Stimulated activated CD8-positive, alpha-beta memory T cell treated with anti-CD3 and anti-CD28 coated beads, Interleukin-4, amount 100 ng/mL, for 48 hours (primary cell): Measurements from ENCODE around the gene CACNA1I.

Source experiments
- DNase-seq: peaks from one replicate; pipeline ENCODE4 v3.0.0-alpha.2; 2020

CACNA1I gene

GRCh38 chr22:39705386-39705785 is 134.8 kb downstream of the CACNA1I start:
- DNase-seq = no peak

GRCh38 chr22:39706376-39707140 is 136.0 kb downstream of the CACNA1I start:
- DNase-seq = no peak

DNA sequence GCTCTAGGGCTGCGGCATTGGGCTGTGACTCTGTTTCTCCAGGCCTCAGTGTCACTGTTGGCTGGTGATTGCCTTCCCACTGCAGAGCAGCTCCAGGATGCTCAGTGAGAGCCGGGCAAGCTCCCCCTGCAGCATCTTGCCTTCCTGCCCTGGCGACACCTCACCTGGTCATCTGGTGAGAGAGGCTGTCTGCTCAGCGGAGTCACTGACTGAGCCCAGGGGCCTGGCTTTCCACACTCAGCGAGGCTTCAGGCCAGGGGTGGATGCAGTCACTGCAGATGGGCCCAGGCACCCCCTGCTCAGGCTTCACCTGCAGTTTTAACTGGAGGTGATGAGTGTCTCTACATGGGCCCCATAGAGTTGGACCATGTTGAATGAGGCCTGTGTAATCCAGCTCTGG is 136.8 kb downstream of the CACNA1I start:
- DNase-seq = no peak

DNA sequence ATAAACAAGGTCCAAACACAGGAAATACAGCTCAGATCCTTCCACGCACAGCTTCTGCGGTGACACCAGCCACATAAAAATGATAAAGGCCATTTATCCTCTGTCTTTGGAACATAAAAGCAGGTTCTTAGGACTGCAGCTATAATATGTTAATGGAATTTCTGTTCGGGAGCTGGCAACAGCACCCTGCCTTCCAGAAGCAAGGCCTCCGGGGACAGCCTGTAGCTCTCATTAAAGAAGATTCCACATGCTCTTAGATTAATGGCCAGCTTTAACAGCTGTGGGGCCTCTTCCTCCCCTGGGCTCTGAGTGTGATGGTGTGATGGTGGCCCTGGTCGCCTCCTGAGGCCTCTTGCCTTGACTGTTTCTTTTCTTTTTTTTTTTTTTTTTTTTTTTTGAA is 137.3 kb downstream of the CACNA1I start:
- no peak for DNase-seq

DNA sequence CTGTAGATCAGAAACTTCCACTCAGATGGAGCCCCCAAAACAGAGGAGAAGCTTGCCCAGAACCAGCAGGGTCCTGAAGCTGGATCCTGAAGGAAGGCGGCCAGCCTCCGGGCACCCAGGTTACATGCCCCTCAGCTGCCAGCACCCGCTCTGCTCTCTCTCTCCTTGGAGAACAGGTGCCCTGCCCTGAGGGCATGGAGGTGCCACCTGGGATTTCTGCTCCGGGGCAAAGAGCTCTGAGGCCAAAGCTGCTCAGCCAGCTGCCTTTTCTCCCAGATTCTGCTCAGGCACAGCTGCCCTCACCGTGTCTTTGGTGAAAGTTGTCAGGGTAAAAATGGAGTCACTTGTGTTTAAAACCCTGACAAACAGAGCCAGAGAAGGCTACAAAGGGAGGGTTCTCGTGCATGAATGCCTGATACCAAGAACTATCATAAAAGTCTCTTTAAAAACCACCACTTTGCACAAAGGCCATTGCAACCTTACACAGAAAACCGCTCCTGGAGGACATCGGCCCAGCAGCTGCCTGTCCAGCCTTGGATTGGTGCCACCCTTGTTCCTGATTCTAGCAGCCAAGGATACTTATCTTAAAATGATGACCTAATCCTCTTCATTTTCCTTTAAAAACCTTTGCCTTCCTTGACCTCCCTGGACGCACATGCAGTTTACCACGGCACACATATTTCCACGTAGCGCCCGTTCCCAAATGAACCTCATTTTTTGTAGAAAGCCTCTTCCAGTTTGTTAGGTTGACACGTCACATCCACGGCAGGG is 140.0 kb downstream of the CACNA1I start:
- DNase-seq = no peak

- no peak for DNase-seq
Observed at GRCh38 chr22:39712081-39712480, 141.5 kb downstream of the CACNA1I start.

DNA sequence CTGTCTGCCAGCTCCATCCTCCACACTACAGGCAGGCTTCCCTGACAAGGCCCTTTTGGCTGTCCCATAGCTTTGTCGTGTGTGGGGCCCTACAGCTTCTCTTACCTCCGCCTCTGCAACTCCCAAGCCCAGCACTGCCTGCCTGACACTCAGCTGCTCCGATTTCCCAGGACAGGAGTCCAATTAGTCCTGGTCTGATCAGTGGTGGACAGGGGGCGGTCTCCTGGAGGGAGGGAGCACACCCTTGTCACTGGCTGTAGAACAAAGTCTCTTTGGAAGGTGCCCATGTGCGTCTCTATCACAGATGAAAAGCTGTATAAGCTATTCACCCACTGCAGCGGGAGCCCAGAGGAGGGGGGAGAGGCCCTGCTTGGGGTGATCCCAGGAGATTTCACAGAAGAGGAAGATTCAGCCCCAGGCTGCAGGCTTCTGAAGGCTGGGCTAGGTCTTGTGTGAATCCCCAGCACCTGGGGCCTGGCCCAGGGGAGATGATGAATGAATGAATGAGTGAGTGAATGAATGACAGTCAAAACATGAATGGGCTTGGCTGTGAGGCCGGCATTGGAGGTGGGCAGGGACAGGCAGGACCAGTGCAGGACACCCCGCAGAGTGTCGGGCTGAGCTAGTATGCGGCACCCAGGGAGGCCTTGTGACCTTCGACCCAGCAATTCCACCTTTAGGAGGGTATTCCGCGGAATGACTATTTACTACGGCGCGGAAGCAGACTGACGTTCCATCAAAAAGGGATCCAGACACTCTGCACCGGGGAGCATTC is 142.4 kb downstream of the CACNA1I start:
- DNase-seq = no peak

DNA sequence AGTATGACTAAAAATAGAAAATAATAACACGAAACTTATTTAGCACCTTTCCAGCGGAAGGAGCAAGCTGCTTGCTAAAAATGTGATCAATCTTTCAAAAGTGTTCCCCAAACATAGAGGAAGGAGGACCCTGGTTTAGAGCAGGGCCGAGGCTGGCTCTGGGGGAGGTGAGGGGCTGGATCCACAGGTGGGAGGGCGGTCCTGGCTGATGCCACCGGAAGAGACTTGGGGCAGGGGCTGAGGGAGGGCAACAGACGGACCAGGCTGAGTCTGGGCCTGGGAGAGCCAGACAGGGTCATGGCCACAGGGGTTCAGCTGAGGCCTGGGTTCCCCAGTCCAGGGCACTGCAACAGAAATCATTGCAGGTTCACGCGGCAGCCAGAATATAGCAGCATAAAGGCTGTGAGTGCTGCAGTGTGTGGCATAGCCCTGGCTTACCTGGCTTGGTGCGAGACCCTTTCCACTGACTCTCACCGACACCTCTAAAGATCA is 143.3 kb downstream of the CACNA1I start:
- no peak for DNase-seq

DNA sequence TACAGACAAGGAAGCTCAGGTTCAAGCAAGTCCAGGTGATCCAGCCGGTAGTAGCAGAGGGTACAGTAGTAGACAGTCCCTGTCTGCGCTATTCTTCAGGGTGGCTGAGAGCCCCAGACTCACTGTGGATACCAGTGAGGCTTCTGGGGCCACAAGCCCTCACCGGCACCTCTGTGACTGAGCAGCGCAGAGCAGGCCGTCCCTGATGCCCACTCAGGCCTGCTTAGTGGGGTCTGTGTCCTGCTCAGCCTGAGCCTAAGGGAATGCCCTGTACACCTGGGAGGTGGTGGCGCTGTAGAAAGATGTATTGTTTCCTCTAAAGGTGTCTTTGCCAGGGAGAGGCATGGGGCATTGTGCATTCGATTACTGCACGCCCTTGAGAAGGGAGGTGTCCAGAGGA is 143.8 kb downstream of the CACNA1I start:
- DNase-seq = no peak

DNA sequence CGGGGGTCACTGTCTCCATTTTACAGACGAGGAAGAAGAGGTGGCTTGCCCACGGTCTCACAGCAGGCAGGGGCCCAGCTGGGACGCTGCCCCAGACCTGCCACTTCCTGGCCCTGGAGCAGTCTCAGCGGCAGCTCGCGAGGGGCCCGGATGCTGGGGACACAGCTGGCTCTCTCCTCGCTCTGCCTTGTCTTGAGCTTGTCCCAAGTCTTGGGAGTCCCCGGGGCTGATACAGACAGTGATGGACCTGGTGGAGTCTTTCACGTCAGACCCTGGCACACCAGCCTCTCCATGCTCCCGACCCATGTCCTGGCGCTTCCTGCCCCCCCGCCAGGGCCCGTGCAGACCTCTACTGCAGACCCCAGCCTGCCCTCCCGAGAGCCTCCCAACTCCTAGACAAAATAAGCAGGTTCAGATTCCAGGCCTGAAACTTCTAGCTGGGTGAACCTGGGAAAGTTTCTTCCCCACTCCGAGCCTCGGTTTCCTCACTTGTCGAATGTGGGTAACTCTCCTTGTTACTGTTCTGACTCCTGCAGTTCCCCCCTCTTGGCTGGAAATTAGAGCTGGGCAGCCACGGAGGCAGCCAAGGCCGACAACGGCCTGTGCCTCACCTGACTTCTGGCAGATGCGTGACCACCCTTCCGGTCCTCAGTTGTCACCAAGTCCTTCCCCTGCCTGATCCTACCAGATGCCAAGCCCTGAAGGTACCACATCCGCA is 145.4 kb downstream of the CACNA1I start:
- no peak for DNase-seq

GRCh38 chr22:39716534-39716933 is 146.0 kb downstream of the CACNA1I start:
- no peak for DNase-seq

GRCh38 chr22:39717099-39717498 is 146.5 kb downstream of the CACNA1I start:
- no peak for DNase-seq

GRCh38 chr22:39718206-39718605 is 147.7 kb downstream of the CACNA1I start:
- no peak for DNase-seq

DNA sequence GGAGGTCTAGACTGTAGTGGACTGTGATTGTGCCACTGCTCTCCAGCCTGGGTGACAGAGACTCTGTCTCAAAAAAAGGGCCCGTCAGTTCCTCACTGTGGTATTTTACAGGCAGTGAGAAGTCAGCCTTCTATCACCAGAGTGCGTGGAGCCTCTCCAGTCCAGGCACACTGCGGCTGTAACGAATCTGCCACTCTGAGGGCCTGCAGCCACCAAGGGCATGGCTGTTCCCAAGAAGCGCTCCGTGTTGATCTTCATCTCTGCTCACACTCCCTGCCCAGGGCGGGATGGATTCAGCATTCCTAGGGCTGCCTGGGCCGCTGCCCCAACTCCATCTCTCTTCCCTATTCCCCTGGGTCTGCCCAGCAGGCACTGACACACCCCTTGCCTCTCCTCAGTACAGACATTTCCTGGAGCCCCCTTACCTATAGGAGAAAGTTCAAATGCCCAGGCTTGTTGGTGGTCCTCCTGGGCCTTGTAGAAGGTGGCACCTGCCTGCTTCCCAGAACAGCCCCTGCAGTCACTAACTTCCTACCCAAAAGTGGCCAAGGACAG is 148.4 kb downstream of the CACNA1I start:
- DNase-seq = no peak

- DNase-seq = no peak
Observed at GRCh38 chr22:39719559-39720450, 149.3 kb downstream of the CACNA1I start.

GRCh38 chr22:39721206-39722031 is 150.9 kb downstream of the CACNA1I start:
- DNase-seq = no peak

GRCh38 chr22:39722032-39722325 is 151.4 kb downstream of the CACNA1I start:
- DNase-seq = no peak

DNA sequence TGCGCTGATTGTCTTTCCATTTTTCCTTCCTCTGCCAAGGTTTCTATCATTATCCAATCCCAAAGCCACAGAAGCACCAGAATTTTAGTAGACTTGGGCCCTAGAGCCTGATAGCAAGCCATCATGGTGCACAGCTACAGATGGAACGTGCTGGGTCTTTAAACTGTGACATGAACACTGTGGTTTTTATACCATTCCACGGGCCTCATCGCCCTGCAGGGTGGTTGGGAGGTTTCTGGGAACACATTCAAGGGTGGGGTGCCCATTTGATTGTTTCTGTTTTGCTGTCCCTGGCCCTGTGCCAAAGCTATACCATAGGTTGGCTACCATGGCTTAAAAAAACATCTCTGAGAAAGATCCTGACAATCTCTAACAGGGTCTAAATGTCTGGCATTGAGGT is 151.9 kb downstream of the CACNA1I start:
- no peak for DNase-seq

- DNase-seq = no peak
Observed at GRCh38 chr22:39723463-39723862, 152.9 kb downstream of the CACNA1I start.

DNA sequence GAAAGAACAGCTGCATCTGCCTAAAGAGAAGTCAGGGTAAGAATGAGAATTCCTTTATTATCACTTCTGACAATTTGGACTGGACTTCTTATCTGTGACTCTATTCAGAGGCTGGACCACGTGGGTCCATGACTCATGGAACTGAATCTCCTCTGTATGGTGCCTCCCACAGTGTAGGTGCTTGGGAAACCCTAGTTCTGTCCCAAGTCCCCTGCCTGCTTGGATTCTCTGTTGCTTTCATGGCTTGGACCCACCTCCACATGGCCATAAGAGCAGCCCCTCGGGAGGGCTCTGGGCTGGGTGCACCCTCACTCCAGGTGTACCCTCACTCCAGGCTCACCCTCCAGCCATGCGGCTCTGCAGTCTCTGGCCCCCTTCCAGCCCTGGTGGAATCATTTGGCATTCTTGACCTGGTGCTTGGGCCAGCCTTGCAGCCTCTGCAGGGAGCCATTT is 153.4 kb downstream of the CACNA1I start:
- DNase-seq = no peak

DNA sequence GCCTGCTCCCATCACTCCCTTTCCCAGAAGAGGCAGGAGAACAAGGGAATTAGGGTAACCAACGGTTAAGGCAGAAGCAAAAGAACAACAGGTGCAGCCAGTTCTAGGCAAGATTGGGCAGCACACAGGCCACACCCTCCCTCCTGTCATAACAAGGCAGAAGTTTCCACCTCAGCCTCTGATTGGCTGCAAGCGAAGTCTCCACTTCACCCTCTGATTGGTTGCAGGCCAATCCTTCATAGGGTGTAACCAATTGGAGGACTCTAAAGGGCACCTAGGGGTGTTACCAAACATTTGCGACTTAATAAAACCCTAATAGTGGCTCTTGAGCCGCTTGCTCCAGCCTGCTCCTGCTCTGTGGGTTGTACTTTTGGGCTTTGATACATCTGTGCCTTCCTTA is 153.8 kb downstream of the CACNA1I start:
- no peak for DNase-seq
